ENCODE data around the gene FOXE1.

The FOXE1 gene

GRCh38 chr9:97858393-97858713, 5.3 kb downstream of the FOXE1 start:
- Histone ChIP-seq H3K9me2 (replicated peaks; ENCODE audit: low read depth, low read length) (no peaks in the 10 kb centered on the region), H3K4me1 (ENCODE audit: insufficient read depth, low read length, poor library complexity, severe bottlenecking) (no peaks in the 10 kb centered on the region), H4K20me1 (ENCODE audit: insufficient read depth, low read length, poor library complexity, severe bottlenecking) (no peaks in the 10 kb centered on the region), H2AFZ (ENCODE audit: low read length) (no peak overlapping the region), H3K4me3 (ENCODE audit: low read length, poor library complexity, severe bottlenecking) (no peak overlapping the region), H3K79me2 (ENCODE audit: insufficient read depth, low read length) (no peaks in the 10 kb centered on the region), H3K27me3 (ENCODE audit: insufficient read depth, low read length, poor library complexity, severe bottlenecking) (no peaks in the 10 kb centered on the region), H3K4me2 (ENCODE audit: low read depth, low read length, poor library complexity, severe bottlenecking) (no peak overlapping the region), H3K9me3 (ENCODE audit: insufficient read depth, low read depth, low read length) (no peaks in the 10 kb centered on the region), H3K36me3 (ENCODE audit: insufficient read depth, low read length) (no peaks in the 10 kb centered on the region), H3K9ac (ENCODE audit: low read depth, low read length, poor library complexity, severe bottlenecking) (no peak overlapping the region), H3F3A (ENCODE audit: low read depth) (no peaks in the 10 kb centered on the region)
- no peak for TF ChIP-seq EZH2phosphoT487 (IDR thresholded peaks at IDR 0.05; ENCODE audit: borderline replicate concordance)
- no peak for TF ChIP-seq CTCF (conservative IDR thresholded peaks at IDR 0.05; ENCODE audit: low read length)

DNA sequence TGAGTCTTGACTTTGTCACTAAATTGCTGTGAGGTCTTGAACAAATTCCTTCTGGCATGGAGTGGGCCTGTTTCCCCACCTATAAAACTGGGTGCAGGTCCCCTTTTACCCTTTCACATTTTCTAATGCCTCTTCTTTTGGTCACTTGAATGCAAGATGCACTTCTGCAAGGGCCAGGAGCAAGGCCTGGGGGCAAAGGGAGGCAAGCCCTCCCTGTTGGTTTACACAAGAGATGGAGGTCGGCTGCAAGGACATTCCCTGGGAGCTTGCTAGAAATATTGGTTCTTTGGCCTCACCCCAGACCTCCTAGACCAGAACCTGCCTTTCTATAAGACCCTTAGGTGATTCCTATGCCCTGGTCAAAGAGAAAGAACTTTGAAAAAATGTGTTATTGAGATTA, 5.8 kb downstream of the FOXE1 start:
- Histone ChIP-seq H3K27me3 (ENCODE audit: insufficient read depth, low read length, poor library complexity, severe bottlenecking) (no peaks in the 10 kb centered on the region), H2AFZ (ENCODE audit: low read length) (no peak overlapping the region), H4K20me1 (ENCODE audit: insufficient read depth, low read length, poor library complexity, severe bottlenecking) (no peaks in the 10 kb centered on the region), H3K9me3 (ENCODE audit: insufficient read depth, low read depth, low read length) (no peaks in the 10 kb centered on the region), H3K9ac (ENCODE audit: low read depth, low read length, poor library complexity, severe bottlenecking) (no peak overlapping the region), H3K79me2 (ENCODE audit: insufficient read depth, low read length) (no peaks in the 10 kb centered on the region), H3K9me2 (replicated peaks; ENCODE audit: low read depth, low read length) (no peaks in the 10 kb centered on the region), H3K36me3 (ENCODE audit: insufficient read depth, low read length) (no peaks in the 10 kb centered on the region), H3K4me1 (ENCODE audit: insufficient read depth, low read length, poor library complexity, severe bottlenecking) (no peaks in the 10 kb centered on the region), H3K4me3 (ENCODE audit: low read length, poor library complexity, severe bottlenecking) (no peak overlapping the region), H3F3A (ENCODE audit: low read depth) (no peaks in the 10 kb centered on the region), H3K4me2 (ENCODE audit: low read depth, low read length, poor library complexity, severe bottlenecking) (no peak overlapping the region)
- TF ChIP-seq CTCF (conservative IDR thresholded peaks at IDR 0.05; ENCODE audit: low read length) (no peak), EZH2phosphoT487 (IDR thresholded peaks at IDR 0.05; ENCODE audit: borderline replicate concordance) (no peak)

DNA sequence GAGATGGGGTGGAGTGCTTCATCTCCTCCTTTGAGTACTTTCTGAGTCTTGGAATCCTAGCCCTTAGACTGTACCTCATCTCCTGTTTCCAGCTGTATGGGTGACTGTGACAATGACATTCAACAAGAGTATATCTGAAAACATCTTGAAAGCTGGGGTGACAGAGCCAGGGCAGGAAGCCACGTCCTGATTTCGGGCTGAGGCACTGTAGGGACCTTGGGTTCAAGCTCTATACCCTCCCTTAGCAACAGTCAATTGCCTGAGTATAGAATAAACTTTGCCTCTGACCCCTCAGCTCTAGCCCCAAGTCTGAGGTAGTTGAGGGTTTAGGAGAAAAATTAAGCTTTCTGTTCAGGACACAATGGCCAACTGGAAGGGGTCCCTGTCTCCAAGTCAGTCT, 6.3 kb downstream of the FOXE1 start:
- Histone ChIP-seq H3K9me2 (replicated peaks; ENCODE audit: low read depth, low read length) (no peaks in the 10 kb centered on the region), H3K4me3 (ENCODE audit: low read length, poor library complexity, severe bottlenecking) (no peak overlapping the region), H2AFZ (ENCODE audit: low read length) (no peak overlapping the region), H3K36me3 (ENCODE audit: insufficient read depth, low read length) (no peaks in the 10 kb centered on the region), H3K9ac (ENCODE audit: low read depth, low read length, poor library complexity, severe bottlenecking) (no peak overlapping the region), H3K79me2 (ENCODE audit: insufficient read depth, low read length) (no peaks in the 10 kb centered on the region), H3K4me2 (ENCODE audit: low read depth, low read length, poor library complexity, severe bottlenecking) (no peak overlapping the region), H3K9me3 (ENCODE audit: insufficient read depth, low read depth, low read length) (no peaks in the 10 kb centered on the region), H3K4me1 (ENCODE audit: insufficient read depth, low read length, poor library complexity, severe bottlenecking) (no peaks in the 10 kb centered on the region), H3K27me3 (ENCODE audit: insufficient read depth, low read length, poor library complexity, severe bottlenecking) (no peaks in the 10 kb centered on the region), H4K20me1 (ENCODE audit: insufficient read depth, low read length, poor library complexity, severe bottlenecking) (no peaks in the 10 kb centered on the region), H3F3A (ENCODE audit: low read depth) (no peaks in the 10 kb centered on the region)
- TF ChIP-seq CTCF (conservative IDR thresholded peaks at IDR 0.05; ENCODE audit: low read length): no peak
